Measurements from ENCODE around the gene POLRMT.

POLRMT gene

GRCh38 chr19:616062-616700 is 17.2 kb downstream of the POLRMT start:
- H3K27ac ChIP-seq = no peak overlapping the region
- TF ChIP-seq CTCF (conservative IDR thresholded peaks at IDR 0.05) = no peak

GRCh38 chr19:615619-616018 is 17.7 kb downstream of the POLRMT start:
- no peak overlapping the region for H3K27ac ChIP-seq
- no peak for TF ChIP-seq CTCF (conservative IDR thresholded peaks at IDR 0.05)

GRCh38 chr19:613732-614567 is 19.4 kb downstream of the POLRMT start:
- no peak for TF ChIP-seq CTCF (conservative IDR thresholded peaks at IDR 0.05)

GRCh38 chr19:612941-613340 is 20.4 kb downstream of the POLRMT start:
- TF ChIP-seq CTCF (conservative IDR thresholded peaks at IDR 0.05) = no peak
- H3K27ac ChIP-seq = no peak overlapping the region

More at GRCh38 chr19:613732-614567, 19.4 kb downstream of the POLRMT start:
- no peak overlapping the region for H3K27ac ChIP-seq

GRCh38 chr19:611481-611868 is 21.9 kb downstream of the POLRMT start:
- H3K27ac ChIP-seq = no peak overlapping the region
- no peak for TF ChIP-seq CTCF (conservative IDR thresholded peaks at IDR 0.05)

- no peak for TF ChIP-seq CTCF (conservative IDR thresholded peaks at IDR 0.05)
- no peak overlapping the region for H3K27ac ChIP-seq
These were observed 22.4 kb downstream of the POLRMT start for GRCh38 chr19:610801-611480.
